A673 (cell line): ENCODE measurements around the gene CFAP126. TPM values are rescaled to one million over a fixed set of nuclear protein-coding genes. Genes with fewer than 3 reads are reported as not detected.
A peak's percentile ranks its signal among the peaks of the same experiment; 100 is the strongest.
"Not testable (repeated sequence)": the region's sequence is repeated elsewhere in the genome, so short reads cannot be mapped to it uniquely, and the experiment has no call there.

Experiments
- BruUV-seq: library from RNA; stranded (reverse); fragments of 400-500 nt; replicated peaks from 2 replicates; lab custom pipeline; 2021; lab: Mats Ljungman, UMichigan
- CTCF ChIA-PET: fragments of 300-600 bp; sonication (Branson Sonifier 250); formaldehyde crosslinking; loops from one replicate; lab custom pipeline; 2022; ENCODE audit warnings: antibody characterized with exemption; lab: Charles Lee
- POLR2A ChIA-PET: fragments of 300-600 bp; sonication (Branson Sonifier 250); formaldehyde crosslinking; loops from one replicate; lab custom pipeline; 2022; ENCODE audit warnings: antibody characterized with exemption; ENCODE audit not compliant: low non-redundant PET; lab: Charles Lee
- DNase-seq: peaks from one replicate; pipeline ENCODE4 v3.0.0-alpha.2; 2015; ENCODE audit warnings: low spot score
- H3K27ac ChIP-seq: fragments of 200-600 bp; sonication (generic); 2 replicates; pipeline ENCODE4 v1.5.1; 2016; ENCODE audit warnings: mixed run types, low read depth, mild to moderate bottlenecking, mixed read lengths, antibody characterized with exemption, low read length; ENCODE audit not compliant: poor library complexity, severe bottlenecking
- H3K27me3 ChIP-seq: fragments of 200-600 bp; sonication (generic); replicated peaks from 2 replicates; pipeline ENCODE4 v1.6.1; 2017; ENCODE audit warnings: mixed run types, low read depth, mild to moderate bottlenecking, mixed read lengths, antibody characterized with exemption, low read length; ENCODE audit not compliant: insufficient read depth, poor library complexity
- H3K36me3 ChIP-seq: fragments of 200-600 bp; sonication (generic); 2 replicates; pipeline ENCODE4 v1.6.1; 2016; ENCODE audit warnings: mixed run types, mild to moderate bottlenecking, mixed read lengths, antibody characterized with exemption, low read length; ENCODE audit not compliant: insufficient read depth, poor library complexity, severe bottlenecking
- H3K4me1 ChIP-seq: fragments of 200-600 bp; sonication (generic); 2 replicates; pipeline ENCODE4 v1.6.1; 2017; ENCODE audit warnings: mixed run types, mild to moderate bottlenecking, mixed read lengths, antibody characterized with exemption, low read length; ENCODE audit not compliant: insufficient read depth, poor library complexity, severe bottlenecking
- H3K4me3 ChIP-seq: fragments of 200-600 bp; sonication (generic); 2 replicates; pipeline ENCODE4 v1.5.1; 2016; ENCODE audit warnings: low read depth, mixed run types, mild to moderate bottlenecking, mixed read lengths, low read length; ENCODE audit not compliant: poor library complexity, severe bottlenecking
- H3K9me3 ChIP-seq: fragments of 200-600 bp; sonication (generic); 2 replicates; pipeline ENCODE4 v1.6.1; 2016; ENCODE audit warnings: mixed run types, low read depth, mild to moderate bottlenecking, mixed read lengths, antibody characterized with exemption, low read length; ENCODE audit not compliant: poor library complexity, severe bottlenecking
- EZH2 ChIP-seq: fragments of 200-600 bp; sonication (generic); IDR thresholded peaks from 2 replicates; pipeline ENCODE4 v1.6.1; 2017; ENCODE audit warnings: borderline replicate concordance, low read depth, mild to moderate bottlenecking, mixed read lengths, antibody characterized with exemption, low read length; ENCODE audit not compliant: poor library complexity, severe bottlenecking
- intact Hi-C: fragments of 100-400 bp; cut with micrococcal nuclease; formaldehyde crosslinking; loops from one replicate; pipeline ENCODE4 v1.10.0; 2022; ENCODE audit not compliant: unreplicated experiment
- total RNA-seq: library from RNA; stranded (reverse); gene quantifications from 2 replicates; pipeline ENCODE4 v1.2.3, GENCODE V29; 2021
- TF ChIP-seq, protein P1 (sequence below): fragments of 300-800, 200-600 bp; sonication (generic); conservative IDR thresholded peaks from 2 replicates; pipeline ENCODE4 v1.5.1; 2017; ENCODE audit warnings: low read depth, mild to moderate bottlenecking, antibody characterized with exemption, low read length, moderate library complexity, mixed read lengths

CFAP126 gene
- total RNA-seq, 1 experiment from 2014 or later = not detected

DNA sequence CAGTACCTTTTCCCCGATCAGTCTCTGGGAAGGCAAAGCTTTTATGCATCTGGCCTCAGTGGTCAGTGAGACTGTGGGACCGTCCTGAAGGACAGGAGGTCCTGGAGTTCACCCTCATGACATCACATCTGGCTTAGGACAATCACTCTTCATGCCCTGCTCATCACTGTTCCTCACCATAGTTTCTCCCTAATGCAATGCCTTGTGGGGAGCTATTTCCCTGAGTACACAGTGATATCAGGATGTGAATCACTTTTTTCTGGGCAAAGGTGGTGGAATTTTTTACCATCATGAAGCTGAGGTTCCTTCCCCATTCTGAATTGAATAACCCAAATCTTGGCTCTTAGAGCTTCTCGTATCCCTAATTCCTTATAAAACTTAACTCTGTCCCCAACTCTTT lies 34.8 kb upstream of the CFAP126 start:
- ChIA-PET CTCF (no interaction called here), POLR2A (interaction anchor here (0.6 kb wide), 1 partner anchor 164 kb away, joined by 8 read pairs; no protein-coding TSS in a partner anchor)
- intact Hi-C loops = no loop called here
- Histone ChIP-seq H3K27me3 (no peaks in the 10 kb centered on the region), H3K9me3 (no peaks in the 10 kb centered on the region), H3K4me3 (no peak overlapping the region), H3K4me1 (peaks cover 5% of the 10 kb centered on the region), H3K27ac (no peak overlapping the region), H3K36me3 (no peaks in the 10 kb centered on the region)
- no TSS peak for BruUV-seq
- TF ChIP-seq EZH2 = no peak
- TF ChIP-seq, protein P1, sequence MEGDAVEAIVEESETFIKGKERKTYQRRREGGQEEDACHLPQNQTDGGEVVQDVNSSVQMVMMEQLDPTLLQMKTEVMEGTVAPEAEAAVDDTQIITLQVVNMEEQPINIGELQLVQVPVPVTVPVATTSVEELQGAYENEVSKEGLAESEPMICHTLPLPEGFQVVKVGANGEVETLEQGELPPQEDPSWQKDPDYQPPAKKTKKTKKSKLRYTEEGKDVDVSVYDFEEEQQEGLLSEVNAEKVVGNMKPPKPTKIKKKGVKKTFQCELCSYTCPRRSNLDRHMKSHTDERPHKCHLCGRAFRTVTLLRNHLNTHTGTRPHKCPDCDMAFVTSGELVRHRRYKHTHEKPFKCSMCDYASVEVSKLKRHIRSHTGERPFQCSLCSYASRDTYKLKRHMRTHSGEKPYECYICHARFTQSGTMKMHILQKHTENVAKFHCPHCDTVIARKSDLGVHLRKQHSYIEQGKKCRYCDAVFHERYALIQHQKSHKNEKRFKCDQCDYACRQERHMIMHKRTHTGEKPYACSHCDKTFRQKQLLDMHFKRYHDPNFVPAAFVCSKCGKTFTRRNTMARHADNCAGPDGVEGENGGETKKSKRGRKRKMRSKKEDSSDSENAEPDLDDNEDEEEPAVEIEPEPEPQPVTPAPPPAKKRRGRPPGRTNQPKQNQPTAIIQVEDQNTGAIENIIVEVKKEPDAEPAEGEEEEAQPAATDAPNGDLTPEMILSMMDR = no peak
- no peak for DNase-seq

DNA sequence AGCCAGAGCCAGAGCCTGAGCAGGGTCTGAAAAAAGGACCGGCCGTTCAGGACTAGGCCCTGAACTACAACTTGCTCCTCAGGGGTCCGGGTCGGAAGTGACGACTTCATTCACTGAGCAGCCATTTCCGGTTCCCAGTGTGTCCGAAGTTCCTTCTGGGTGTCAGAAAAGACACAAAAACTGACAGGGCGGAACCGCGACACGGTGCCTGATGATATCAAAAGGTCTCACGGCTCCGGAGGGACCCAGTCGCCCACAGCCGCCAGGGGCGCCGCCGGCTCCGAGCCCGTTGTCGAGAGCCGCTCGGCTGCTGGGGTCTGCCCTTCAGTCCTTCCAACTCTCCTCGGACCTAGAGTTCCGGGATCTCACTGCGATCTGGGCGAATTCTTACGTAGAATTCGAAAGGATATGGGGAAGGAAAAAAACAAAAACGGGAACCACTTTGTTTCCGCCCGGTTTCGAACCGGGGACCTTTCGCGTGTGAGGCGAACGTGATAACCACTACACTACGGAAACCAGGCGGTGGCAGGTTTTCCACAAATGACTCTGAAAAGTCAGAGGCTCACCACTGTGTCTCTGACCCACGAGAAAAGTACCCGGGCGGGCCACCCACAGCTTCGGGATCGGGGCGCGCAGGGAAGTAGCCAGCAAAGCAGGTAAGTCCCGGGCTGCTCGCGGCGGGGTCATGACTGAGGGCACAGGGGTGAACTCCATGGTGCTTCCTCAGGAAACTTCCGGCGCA lies 31.8 kb upstream of the CFAP126 start:
- no peak for TF ChIP-seq EZH2
- TF ChIP-seq, protein P1 = peak; percentile 49; the same call in 1 of the 2 replicates
- POLR2A ChIA-PET = no interaction called here

DNA sequence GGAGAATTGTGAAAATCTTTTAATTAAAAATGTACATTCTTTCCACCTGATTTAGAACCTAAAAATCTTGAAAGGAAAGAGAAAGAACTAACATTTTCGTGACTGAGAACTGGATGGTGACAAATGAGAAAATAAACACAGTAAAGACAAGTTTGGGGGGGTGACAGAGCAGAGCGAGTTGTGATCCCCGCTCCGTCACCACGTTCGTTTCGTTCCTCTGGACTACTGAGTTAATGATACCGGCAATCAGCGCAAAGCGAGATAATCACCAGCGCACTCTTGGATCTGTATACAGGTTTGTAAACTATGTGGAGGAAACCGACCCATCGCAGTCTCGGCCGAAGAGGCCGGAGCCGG lies 31.2 kb upstream of the CFAP126 start:
- TF ChIP-seq, protein P1 = no peak
- TF ChIP-seq EZH2 = no peak
- ChIA-PET POLR2A (no interaction called here), CTCF (no interaction called here)
- no TSS peak for BruUV-seq
- Histone ChIP-seq H3K36me3 (no peaks in the 10 kb centered on the region), H3K27me3 (no peaks in the 10 kb centered on the region), H3K9me3 (no peaks in the 10 kb centered on the region), H3K4me1 (peaks cover 5% of the 10 kb centered on the region), H3K4me3 (peak overlapping the region; percentile 68), H3K27ac (peak overlapping the region; percentile 99)
- intact Hi-C loops = no loop called here
- no peak for DNase-seq

More for the DNA sequence above, 31.8 kb upstream of the CFAP126 start:
- intact Hi-C loops = no loop called here
- CTCF ChIA-PET = no interaction called here
- peaks cover 5% of the 10 kb centered on the region for H3K4me1 ChIP-seq
- DNase-seq = peak; percentile 95
- no TSS peak for BruUV-seq
- no peaks in the 10 kb centered on the region for H3K9me3 ChIP-seq
- H3K27ac ChIP-seq = peak overlapping the region; percentile 99
- peak overlapping the region; percentile 68 for H3K4me3 ChIP-seq
- no peaks in the 10 kb centered on the region for H3K27me3 ChIP-seq
- no peaks in the 10 kb centered on the region for H3K36me3 ChIP-seq

DNA sequence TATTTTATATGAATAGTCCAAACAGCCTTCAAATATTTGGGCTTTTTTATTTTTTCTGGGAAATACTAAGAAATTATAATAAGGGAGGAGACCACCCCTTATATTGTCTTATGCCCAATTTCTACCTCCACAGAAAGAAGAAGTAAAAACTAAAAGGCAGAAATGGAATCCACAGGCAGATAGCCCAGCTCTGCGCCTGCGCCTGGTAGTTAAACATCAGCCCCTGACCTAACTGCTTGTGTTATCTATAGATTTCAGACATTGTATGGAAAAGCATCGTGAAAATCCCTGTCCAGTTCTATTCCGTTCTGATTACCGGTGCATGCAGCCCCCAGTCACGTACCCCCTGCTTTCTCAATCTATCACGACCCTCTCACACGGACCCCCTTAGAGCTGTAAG lies 29.4 kb upstream of the CFAP126 start:
- BruUV-seq, H3K27me3 ChIP-seq, H3K36me3 ChIP-seq, DNase-seq, intact Hi-C loops, CTCF ChIA-PET, H3K4me3 ChIP-seq, H3K27ac ChIP-seq, H3K4me1 ChIP-seq, H3K9me3 ChIP-seq, POLR2A ChIA-PET: not testable (repeated sequence)
